NCI-H446 treated with DMSO at 0.1 percent for 48 hours (cell line): ENCODE results near the gene TJP1.
A peak's percentile ranks its signal among the peaks of the same experiment; 100 is the strongest.
"Not testable (repeated sequence)": the region's sequence is repeated elsewhere in the genome, so short reads cannot be mapped to it uniquely, and the experiment has no call there.

ENCODE experiments used
- DNase-seq: peaks from one replicate; lab custom pipeline; 2025; lab: John Stamatoyannopoulos, UW

The TJP1 gene

DNA sequence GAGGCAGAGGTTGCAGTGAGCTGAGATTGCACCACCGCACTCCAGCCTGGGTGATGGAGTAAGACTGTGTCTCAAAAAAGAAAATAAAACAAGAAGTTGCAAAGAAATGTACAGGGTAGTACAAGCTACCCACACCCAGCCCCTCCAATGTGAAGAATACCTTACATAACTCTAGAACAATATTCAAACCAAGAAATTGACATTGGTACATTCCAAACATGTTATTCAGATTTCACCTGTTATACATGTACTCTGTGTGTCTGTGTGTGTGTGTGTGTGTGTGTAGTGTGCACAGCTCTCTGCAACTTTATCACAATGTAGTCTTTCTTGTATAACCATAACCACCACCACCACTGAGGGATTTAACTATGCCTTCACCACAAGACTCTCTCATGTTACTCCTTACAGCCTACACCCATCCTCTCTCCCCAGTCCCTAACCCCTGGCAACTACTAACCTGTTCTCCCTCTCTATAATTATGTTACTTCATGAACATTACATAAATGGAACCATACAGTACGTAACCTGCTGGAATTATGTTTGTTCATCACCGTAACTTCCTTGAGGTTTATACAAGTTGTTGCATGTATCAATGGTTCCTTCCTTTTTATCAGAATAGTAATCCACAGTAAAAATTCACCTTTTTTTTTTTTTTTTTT lies 16.2 kb upstream of the TJP1 start:
- no peak for DNase-seq

DNA sequence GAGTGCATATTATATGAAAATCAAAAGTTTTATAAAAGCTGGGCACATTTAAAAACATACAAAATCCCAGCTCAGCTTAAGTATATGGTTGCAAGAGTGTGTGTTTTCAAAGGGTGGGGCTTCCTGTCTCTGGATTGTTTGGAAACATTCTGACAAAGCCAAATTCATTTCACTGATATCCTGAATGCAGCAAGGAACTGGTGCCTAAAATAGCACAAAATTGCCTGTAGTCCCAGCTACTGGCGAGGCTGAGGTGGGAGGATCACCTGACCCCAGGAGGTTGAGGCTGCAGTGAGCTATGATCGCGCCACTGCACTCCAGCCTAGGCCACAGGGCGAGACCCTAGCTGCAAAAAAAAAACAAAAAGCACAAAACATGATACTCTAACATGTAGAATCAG lies 13.0 kb upstream of the TJP1 start:
- no peak for DNase-seq

DNA sequence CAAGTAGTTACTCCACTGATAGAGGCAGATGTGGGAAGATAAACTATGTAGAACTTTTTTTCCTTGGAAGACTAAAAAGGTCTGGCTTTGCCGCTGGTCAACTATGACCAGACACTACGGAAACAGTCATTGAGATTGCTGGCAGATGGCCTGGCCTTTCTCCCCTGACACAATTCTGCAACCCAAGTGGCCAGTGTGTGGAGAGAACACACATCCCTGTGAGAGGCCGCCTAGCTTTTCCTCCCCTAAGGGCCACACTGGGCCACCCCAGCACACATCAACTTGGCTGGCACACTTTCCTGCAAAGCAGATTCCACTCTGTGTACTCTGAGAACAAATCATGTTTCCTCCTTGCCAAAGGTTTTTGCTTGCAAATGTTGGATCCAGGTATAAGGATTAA lies 10.4 kb upstream of the TJP1 start:
- no peak for DNase-seq

DNA sequence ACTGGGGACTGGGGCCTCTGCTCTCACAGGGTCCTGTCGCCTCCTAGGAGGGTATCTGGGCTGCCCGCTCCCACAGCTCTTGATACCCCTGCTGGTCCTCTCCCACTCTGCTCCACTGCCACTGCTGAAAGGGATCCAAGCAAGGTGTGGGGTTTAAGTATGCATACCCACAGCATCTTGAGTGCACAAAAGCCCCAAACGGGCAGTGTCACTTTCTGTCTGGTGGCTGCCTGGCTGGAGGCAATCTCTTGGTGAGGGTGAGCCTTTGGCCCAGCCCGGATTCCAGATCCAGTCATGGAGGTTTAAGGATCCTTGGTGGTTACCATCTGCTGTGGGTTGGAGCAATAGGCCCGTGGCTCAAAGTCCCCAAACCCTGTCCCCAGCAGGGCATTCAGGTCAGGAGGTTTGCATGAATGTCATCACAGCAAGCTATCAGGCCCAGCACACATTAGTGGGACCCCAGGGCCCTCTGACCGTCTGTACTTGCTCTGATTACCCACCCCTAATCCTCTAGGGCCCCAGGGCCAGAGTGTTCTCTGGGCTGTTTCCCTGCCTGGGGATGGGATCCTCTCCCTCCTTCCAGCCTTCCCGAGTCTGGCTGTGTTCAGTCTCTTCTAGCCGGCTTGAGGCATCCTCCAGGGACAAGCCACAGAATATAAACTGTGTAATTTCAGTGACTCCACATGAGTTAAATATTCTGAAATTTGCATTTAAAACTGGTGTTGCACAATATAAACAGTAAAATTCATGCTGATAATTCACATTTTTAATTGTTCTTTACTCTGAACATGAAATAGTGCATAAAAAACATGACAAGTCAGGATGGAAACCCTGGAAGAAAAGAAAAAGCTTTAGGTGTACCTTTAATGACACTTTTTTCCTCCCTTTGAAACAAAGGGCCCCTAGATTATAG lies 4.9 kb upstream of the TJP1 start:
- no peak for DNase-seq

DNA sequence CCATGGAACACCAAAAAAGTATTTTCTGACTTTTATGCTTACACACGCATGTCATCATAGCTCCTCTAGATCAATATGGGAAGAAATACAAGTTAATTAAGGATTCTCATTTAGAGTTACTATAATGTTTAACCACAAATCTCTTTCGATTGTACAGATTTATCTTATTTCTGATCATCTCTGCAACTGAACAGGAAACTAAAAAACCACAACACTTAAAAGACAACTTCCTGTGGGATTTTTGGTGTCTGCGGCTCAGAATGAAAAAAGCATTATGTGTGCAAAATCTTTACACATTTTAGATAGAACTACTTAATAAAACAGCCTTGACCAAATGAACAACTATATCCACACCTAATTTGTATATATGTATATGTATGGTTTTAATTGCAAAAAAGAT lies 3.0 kb upstream of the TJP1 start:
- no peak for DNase-seq

DNA sequence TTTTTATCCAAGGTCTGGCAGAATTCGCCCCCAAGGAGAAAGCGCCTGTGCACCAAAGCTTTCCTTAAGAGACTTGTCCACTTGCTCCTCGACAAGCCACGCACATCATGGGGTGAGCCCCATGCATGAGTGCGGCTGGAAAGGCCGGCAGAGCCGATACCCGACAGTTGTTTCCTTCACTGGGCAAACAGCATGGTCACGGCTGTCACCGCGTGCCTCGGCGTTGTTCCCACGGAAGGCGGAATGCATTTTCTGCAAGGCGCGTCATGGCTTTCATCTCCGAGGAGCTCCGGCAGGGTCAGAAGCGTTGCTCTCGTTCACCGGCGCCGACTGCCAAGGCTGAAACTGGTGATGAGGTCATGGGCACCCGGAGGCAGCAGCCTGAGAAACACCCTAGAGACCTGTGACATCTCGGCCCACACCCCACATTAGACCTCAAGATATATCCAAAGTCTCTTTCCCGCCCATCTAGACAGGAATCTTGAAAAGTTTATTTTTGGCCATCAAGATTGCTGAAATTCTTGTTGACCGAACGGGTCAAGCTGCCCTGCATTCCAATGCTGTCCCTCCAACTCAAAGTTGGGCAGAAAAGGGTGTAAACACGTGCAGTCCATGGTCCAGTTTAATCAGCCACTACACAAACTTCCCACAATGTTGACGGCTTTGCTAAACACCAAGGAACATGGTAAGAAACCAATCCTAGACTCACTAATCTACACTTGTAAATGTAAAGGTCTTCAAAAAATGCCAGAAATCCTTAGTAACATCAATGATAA lies 604 bp upstream of the TJP1 start:
- no peak for DNase-seq

DNA sequence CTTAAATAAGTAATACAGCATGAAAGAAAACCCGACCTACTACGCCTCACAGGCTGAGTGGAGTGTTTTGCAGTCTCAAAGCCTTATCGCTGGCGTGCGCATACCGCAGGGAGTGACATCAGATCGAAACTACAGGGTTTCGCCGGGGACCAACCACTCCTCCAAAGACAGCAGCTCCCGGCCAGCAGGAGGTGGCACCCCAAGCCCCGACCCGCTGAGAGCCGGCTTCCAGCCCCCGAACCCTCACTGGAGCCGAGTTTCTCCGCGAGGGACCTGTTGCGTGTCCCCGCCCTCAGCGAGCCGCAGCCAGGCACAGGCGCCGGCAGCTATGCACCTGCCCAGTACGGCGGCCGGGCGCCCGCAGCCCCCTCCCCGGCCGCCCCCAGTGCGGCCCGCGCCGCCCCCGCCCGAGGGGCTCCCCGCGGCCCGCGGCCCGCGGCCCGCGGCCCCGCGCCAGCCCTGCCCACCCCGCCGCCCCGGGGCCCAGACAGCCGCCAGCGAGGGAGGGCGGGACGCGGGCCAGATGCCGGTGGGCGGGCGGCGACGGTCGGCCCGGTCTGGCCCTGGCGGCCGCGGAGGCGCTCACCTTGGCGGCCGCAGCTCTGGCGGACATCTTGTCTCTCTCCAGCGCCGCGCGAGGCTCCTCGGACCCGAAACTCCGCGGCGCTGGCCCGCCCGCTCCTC lies 710 bp downstream of the TJP1 start:
- no peak for DNase-seq

DNA sequence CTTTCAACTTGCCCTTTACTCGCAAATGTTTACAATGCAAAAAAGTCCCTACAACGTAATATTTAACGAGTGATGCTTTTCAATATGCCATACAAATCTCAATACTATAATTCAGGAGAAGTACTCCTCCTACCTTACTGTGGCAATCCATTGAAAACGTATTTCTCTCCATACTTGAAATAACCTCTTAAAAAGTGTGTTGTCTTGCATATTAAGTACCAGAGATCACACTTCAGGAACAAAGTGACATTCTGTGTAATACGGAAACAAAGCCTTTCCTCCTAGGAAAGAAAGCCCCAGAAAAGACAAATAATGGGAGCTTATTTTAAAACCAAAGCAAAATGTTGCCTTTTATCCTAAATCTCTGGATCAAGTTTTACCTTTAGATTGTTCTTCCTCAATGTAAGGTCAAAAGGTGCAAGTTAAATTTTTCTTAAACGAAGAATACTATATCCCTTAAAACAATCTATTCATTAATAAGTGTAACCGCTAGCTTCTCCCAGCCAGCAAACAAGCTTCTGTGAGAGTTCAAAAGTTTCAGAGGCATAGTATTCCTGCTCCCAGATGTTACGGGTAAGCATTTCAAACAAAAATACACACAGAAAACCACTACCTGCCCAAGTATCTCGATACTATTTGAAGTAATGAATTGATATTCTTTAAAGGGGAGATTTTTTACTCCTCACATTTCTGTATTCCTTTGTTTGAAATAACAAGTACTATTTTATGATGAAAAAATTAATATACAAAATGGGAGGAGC lies 1.7 kb downstream of the TJP1 start:
- no peak for DNase-seq

DNA sequence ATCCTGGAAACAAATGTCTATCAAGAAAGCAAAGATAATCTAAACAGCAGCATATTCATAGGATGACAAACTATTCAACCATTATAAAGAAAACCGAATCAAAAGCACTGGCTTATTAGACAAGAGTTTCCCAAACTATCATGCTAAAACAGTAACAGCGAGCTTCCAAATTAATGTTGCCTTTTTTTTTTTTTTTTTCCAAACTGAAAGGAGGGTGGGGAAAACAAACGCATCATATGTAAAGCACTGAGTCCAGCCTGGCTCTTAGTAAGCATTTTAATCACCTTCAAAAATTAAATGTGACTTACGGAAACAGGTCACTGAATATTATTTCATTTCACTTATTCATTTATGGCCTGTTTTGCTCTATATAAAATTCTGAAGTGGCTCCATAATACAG lies 2.3 kb downstream of the TJP1 start:
- no peak for DNase-seq

DNA sequence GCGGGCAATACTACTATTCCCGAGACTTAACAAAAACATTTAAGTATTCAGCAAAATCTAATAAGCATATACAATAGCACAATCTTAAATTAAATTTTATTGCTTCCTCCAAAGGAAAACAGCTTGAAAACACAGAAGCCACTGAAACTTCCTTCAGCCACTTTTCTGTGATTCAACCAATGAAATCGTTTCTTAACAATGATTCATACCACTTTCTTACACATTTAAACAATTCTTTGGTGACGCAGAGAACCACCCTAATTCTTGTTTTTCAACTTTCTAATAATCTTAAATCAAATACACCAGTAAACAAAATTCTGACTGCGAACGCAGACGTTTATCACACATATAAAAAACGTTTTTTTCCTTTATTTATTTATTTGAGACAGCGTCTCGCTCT lies 4.1 kb downstream of the TJP1 start:
- DNase-seq: no peak

DNA sequence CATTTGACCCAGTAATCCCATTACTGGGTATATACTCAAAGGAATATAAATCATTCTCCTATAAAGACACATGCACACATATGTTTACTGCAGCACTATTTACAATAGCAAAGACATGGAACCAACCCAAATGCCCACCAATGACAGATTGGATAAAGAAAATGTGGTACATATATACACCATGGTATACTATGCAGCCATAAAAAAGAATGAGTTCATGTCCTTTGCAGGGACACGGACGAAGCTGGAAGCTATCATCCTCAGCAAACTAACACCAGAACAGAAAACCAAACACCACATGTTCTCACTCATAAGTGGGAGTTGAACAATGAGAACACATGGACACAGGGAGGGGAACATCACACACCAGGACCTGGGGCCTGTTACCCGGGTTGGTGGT lies 4.8 kb downstream of the TJP1 start:
- not testable (repeated sequence) for DNase-seq

DNA sequence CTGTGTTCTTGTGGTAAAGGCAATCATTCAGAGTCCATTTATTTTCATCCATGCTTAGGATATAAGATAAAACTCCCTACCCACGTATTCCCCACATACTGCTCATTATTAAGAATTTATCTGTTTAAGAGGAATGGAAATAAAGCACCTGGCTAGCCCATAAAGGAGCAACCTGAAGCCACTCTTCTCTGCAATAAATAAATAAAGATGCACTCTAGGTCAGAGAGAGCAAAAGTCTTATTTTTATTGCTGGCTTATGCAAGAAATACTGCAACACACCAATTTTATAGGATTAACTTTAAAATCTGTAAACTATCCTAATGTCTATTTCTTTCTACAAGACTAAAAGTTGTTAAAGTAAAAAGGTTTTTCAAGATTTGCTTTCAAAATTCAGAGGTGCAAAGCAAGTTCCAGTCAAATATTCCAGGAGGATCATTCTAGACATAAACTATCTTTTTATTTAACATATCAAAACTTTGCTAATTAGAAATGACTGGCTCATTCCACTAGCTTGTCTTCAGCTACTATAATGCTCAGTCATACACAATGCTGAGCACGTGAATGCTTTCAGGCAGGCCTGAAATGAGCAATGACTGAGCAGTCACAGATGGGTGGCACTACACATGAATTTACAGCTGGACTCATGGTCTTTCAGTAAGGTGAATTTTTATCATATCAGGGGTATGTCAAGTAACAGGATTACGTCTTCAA lies 7.1 kb downstream of the TJP1 start:
- DNase-seq: no peak

DNA sequence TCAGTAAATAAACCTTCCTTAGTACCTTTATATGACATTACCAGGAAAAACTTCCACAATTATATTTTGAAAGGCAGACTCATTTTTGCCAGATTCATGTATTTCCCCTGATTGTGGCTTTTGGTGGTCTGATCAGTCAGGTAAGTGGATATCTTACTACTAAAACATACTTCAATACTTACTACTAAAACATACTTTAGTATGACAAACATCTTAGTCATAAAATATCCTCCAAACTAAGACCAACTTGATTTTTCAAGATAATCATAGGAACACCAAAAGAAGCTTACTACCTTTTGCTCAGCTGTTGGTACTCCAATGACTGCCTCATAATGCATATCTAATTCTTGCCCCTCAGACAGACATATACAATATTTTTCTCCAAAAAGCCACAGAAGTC lies 9.3 kb downstream of the TJP1 start:
- no peak for DNase-seq

DNA sequence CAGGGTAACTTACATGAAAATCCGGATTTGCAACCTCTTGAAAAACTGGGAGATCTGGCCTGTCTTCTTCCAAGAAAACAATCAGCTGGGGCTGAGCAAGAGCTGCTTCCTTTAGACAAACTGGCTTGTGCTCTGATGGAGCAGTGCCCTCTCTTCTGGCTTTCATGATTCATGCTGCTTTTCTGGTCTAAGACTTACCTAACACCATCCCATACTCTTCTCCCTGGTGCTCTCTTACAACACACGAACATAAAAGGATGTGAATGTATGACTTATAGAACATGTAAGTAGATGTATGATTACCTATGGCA lies 9.9 kb downstream of the TJP1 start:
- no peak for DNase-seq

DNA sequence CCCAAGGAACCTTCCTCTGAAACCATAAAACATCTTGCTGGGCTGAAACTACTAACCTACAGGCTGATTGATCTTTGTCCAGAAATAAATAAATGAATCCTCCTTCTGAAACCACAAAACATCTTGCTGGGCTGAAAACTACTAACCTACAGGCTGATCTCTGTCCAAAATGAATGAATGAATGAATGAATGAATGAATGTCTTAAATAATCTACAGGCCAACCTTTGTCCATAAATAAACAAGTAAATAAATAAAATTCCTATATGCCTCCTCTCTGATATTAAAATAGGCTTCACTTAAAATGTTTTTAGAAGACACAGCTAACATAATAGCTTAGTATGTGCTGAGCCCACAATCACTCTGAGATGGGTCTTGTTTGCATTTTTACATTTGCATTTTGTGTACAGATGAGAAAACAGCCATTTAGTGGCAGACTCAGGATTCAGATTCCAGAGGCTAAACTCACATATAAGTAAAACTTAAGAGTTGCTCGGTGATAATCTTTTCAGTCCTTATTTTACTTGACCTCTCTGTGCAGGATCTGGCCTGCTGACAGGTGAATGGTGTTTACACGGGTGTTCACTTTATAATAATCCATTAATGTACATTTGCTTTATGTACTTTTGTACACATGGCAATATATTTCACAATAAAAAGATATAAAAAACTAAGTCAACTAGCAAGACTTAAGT lies 10.4 kb downstream of the TJP1 start:
- no peak for DNase-seq

DNA sequence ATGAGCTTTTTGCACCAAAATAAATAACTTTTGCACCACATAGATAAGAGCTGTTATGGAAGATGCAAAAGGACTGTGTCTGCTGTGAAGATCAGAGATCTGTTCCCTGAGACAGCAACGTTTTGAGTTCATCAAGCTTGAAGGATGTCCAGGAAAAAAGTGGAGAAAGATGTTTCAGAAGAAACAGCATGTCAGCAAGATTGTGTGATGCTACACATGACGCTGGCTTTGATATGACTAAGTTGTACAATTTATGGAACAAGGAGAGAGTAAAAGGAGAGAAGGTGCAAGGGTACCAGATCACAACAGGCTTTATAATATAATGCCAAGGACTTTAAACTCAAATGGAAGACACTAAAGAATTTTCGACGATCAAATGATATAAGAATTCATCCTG lies 16.6 kb downstream of the TJP1 start:
- DNase-seq: no peak

DNA sequence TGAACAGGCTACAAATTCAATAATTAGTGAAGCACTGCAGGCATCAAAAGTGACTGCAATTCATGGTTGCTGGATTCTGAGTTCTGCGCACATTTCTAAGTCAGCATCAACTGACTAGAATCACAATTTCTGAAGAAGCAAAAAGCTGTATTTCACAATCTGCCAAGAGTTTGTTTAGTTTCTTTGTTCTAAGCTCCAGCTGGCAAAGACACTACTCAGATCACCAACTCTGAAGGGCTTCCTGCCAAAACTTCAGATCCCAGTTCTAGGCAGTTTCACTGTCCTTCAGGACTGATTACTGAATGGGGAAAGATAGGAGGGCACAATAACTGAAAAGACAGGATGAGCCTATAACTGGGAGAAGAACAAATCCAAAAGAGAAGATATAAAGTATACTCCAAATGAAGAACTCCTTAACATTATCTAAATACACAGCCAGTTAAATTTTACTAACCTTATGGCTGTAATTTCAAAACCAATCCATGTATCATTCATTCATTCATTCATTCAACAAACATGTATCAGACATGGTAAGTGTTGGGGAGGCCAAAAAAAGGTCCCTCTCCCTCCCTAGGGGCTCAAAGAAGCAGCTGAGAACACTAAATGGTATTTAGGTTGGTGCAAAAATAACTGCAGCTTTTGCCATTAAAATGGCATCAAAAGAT lies 17.1 kb downstream of the TJP1 start:
- peak; percentile 56 for DNase-seq

DNA sequence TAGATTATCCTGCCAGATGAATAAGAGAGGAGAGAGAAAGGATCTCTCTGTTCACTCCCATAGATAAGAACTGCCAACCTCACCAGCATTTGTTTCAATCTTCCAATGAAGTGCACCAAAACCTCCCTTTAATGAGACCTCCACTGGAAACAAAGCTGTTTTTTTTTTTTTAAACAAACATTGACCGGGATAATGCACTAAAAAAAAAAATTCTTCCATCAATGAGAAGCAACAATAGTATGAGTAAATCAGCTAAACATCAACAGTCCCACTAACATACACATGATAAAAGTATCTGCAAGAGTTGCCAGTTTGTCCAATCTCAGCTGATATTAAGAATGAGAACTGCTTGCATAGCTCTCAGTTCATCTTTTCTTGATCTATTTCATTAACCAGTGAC lies 19.9 kb downstream of the TJP1 start:
- no peak for DNase-seq

DNA sequence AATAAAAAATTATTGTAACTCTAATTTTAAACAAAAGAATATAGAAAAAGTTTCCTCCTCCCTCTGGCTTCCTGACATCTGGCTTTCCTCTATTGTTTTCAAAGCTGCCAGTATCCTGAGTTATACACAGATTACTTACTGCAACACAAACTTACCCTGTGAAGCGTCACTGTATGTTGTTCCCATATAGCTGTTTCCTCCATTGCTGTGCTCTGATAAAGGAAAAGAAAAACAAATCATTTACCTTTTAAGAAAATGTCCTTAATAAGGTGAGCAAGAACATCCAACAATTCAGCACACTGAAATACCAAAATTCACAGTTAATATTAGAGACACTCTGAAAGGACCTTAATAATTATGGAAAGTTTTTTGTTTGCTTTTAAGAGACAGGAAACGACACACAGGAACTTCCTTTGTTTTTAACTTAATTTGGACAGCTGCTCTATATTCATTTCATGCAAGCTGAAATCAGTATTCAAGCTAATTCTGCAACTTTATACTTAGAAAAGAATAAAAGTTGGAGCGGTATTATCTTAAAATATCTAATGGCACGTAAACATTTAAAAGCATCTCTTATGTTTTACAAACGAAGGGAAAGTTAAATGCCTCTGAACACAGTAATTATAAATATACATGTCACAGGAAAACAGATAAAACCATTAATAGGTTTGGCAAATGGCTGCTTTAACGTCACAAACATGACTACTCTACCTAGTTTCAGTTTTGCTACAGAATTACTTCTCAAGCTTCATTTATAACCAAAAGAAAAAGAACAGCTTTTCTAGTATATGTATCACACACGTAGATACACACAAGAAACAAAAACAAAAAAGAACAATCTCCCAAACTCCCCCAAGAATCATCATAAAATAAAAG lies 21.5 kb downstream of the TJP1 start:
- DNase-seq: no peak
